NCI-H446 (cell line): Measurements from ENCODE around the gene TNRC6B.
"Not testable (repeated sequence)": the region's sequence is repeated elsewhere in the genome, so short reads cannot be mapped to it uniquely, and the experiment has no call there.

Experiments used
- DNase-seq, 2 experiments: peaks; one replicate each; lab custom pipeline; 2025; lab: John Stamatoyannopoulos, UW

Gene TNRC6B

GRCh38 chr22:40364431-40364830 lies 186.7 kb downstream of the TNRC6B start:
- no peak for DNase-seq

GRCh38 chr22:40366068-40366467 lies 188.3 kb downstream of the TNRC6B start:
- DNase-seq: no peak

GRCh38 chr22:40367342-40367741 lies 189.6 kb downstream of the TNRC6B start:
- DNase-seq: no peak

GRCh38 chr22:40368016-40368415 lies 190.3 kb downstream of the TNRC6B start:
- DNase-seq: no peak

GRCh38 chr22:40368836-40369235 lies 191.1 kb downstream of the TNRC6B start:
- no peak for DNase-seq

GRCh38 chr22:40374567-40374966 lies 196.8 kb downstream of the TNRC6B start:
- no peak for DNase-seq

GRCh38 chr22:40376149-40376548 lies 198.4 kb downstream of the TNRC6B start:
- DNase-seq: no peak

- DNase-seq: no peak
Measured at GRCh38 chr22:40377931-40378330, 200.2 kb downstream of the TNRC6B start.

GRCh38 chr22:40378448-40378847 lies 200.7 kb downstream of the TNRC6B start:
- not testable (repeated sequence) for DNase-seq

GRCh38 chr22:40381461-40381860 lies 203.7 kb downstream of the TNRC6B start:
- no peak for DNase-seq

GRCh38 chr22:40383905-40384304 lies 206.2 kb downstream of the TNRC6B start:
- no peak for DNase-seq

GRCh38 chr22:40385036-40385782 lies 207.5 kb downstream of the TNRC6B start:
- DNase-seq: no peak
